CD4-positive, alpha-beta T cell treated with Interferon alpha-2 for 1 hour (primary cell): Measurements from ENCODE around the gene RMND1.
A peak's percentile ranks its signal among the peaks of the same experiment; 100 is the strongest.
"Not testable (repeated sequence)": the region's sequence is repeated elsewhere in the genome, so short reads cannot be mapped to it uniquely, and the experiment has no call there.

Experiments used
- DNase-seq, 2 donors: peaks; one replicate each; pipeline ENCODE4 v3.0.0-alpha.2; 2020 to 2022

RMND1 gene, protein sequence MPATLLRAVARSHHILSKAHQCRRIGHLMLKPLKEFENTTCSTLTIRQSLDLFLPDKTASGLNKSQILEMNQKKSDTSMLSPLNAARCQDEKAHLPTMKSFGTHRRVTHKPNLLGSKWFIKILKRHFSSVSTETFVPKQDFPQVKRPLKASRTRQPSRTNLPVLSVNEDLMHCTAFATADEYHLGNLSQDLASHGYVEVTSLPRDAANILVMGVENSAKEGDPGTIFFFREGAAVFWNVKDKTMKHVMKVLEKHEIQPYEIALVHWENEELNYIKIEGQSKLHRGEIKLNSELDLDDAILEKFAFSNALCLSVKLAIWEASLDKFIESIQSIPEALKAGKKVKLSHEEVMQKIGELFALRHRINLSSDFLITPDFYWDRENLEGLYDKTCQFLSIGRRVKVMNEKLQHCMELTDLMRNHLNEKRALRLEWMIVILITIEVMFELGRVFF

DNA sequence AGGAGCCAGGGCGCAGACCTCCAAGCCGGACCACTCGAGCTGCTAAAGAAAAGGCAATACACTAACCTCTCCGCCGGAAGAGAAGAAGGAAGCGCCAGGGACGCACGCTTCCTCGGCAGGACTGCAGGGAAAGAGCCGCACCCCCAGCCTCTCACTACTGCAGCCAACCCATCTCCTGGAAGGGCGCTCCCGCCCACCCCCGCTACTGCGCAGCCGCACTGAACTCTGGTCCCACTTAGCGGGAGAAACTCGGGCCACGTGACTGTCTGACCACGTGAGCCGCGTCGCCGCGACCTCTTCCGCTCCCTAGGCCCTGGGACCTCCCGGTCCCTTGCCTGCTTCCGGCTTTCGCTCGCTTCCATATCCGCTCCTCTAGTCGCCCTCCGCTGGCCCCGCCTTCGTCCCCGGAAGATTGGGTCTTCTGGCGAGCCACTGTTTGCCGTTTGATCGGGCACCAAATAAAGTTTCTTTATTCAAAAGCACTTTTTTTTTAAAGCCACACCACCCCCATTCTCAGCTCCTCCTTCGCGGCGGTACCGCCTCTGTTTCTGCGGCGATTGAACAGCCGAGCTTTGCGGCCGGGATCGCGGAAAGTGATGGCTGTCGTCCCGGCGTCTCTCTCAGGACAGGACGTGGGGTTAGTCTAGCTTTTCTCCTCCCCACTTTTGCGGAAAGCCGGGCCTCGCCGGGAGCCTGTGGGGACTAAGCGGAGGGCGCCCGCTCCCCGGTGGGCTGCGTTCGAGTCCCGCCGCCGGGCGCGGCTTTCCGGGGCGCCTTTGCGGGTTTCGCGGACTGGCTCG is at the start of gene RMND1:
Gene RMND1 (minus strand): TSS at position 177 of the 800 bp plus-strand sequence. CDS start 6,315 bp downstream, outside the sequence.
- DNase-seq: peak; percentile 99 to 100

DNA sequence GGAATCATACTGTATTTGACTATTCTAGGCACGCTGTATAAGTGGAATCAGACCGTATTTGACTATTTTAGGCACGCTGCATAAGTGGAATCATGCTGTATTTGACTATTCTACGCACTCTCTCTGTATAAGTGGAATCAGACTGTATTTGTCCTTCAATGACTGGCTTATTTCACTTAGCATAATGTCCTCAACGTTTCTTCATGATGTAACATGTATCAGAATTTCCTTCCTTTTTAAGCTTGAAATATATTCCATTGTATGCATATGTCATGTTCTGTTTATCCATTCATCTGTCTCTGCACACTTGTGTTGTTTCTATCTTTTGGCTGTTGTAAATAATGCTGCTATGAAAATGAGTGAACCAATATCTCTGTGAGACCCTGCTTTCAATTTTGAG is 47.6 kb upstream of the RMND1 start:
- DNase-seq: no peak

DNA sequence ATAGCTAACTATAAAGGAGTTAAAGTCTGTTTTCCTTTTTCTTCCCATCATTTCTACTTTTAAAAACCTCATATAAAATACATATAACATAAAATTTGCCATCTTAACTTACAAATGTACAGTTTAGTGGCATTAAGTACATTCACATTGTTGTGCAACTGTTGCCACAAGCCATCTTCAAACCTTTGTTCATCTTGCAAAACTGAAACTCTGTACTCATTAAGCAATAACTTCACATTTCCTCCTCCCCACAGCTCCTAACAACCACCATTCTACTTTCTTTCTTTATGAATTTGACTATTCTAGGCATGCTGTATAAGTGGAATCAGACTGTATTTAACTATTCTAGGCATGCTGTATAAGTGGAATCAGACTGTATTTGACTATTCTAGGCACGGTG is 46.4 kb upstream of the RMND1 start:
- no peak for DNase-seq

DNA sequence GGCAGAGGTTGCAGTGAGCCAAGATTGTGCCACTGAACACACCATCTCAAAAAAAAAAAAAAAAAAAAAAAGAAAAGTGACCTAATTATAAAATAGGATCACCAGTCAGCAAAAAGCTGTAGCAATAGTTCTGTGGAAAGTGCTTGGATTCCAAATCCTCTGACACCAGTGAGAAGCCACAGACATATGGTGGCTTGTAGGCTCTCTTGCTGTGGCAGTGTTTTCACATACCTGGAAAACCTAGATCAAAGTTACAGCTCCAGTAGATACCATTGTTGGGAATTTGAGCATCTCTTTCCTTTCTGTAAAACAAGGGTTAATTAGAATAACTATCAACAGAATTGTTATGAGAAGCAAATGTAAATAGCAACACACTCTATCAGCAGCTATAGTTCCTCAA is 46.0 kb upstream of the RMND1 start:
- DNase-seq: no peak

DNA sequence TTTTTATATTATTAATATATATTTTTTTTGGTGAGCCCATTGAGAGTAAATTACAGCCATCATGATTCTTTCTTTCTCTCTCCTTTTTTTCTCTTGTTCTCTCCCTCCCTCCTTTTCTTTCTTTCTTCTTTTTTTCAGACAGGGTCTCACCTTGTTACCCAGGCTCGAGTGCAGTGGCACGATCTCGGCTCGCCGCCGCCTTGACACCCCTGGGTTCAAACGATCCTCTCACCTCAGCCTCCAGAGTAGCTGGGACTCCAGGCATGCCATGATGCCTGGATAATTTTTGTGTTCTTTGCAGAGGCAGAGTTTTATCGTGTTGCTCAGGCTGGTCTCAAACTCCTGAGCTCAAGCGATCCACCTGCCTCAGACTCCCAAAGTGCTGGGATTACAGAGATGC is 43.5 kb upstream of the RMND1 start:
- DNase-seq: no peak

DNA sequence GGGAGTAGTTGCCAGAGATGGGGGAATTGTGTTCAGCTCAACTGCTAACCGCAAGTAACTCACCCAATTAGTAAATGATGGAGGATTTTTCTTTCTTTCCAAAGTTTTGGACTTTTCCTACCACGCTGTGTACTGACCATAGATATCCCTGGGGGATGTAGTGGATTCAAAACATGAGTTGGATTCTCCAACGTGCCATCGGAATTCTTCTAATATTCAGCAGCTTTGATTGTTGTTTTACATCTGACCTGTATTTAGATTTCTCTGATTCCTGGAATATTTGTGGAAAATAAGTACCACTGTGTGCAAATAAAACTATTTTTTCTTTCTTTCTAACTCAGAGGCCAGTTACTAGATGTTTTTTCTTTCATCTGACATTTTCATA is 43.0 kb upstream of the RMND1 start:
- no peak for DNase-seq

DNA sequence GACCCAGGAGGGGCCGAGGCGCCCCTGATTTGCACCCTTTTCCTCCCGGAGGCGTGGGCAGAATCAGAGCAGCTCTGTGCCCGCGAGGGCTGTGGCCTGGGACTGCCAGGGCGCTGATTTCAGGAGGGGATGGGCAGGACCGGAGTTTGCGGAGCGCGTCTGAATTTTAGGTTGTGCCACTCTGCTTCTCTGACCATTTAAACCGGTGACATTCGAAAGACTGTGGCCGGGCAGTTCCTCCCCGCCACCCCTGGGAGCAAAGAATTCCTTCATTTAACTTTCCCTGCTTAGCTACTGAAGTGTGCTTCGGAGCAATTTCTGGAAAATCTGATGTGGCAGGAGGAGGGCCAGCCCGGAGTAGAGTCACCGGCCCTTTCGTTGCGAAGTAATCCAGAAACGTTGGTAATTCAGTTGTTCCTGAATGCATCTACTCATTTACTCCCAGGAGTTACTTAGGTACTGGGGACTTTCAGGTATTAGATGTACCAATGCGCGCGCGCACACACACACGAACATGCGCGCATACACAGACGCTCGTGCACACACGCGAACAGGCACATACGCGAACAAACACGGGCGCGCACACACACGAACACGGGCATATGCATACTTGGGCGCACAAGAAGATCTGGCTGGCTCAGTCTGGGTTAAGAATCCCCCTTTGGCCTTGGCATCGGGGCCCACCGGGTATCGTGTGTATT is 42.5 kb upstream of the RMND1 start:
- peak in 1 of 2 donors; percentile 32 for DNase-seq

DNA sequence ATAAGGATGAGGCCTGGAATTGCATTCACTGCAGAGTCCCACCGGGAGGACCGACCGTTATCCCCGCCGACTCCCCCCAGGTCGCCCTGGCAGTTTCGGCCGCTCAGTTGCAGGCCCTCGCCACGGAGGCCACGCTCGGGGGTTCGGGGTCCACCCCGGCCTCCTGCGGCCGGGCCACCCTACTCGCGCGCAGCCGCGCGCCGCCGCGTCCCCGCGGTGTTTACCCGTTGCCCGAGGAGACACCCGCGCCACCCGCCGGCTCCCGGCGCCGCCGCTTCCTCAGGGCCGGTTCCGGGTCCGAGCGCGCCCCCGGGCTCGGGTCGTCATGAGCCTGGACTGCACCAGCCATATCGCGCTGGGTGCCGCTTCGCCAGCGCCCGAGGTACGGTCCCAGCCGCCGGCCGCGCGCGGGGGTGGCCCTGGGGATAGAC is 41.9 kb upstream of the RMND1 start, which contains the start of gene CCDC170:
Gene CCDC170 (plus strand): TSS at position 214 of the 431 bp plus-strand sequence. CDS start 112 bp downstream, at position 326.
- DNase-seq: peak; percentile 5 to 24

DNA sequence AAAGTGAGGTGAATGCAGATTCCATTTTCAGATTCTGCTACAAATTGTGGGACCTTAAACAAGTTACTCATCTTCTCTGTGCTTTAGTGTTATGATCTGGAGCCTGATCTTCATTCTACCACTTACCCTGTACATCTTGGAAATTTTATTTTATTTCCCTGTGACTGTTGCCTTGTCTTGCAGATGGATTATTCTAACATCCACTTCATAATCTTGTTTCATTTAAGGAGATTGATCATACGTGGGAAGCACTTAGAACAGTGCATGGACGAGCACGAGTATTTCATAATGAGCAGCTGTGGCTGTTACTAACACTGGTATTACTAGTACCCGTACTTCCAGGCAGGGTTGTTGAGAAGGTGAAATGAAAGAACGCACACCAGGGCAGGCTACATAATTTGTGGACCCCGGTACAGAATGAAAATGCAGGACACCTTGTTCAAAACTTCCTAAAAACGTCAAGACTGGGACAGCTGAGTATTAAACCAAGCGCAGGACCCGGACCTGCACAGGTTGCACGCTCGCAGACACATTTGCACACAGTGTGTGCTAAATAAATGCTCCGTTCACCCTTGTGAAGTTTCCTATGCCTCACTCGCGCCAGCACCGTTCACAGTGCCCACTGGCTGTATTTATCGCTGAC is 41.4 kb upstream of the RMND1 start:
- DNase-seq: no peak

DNA sequence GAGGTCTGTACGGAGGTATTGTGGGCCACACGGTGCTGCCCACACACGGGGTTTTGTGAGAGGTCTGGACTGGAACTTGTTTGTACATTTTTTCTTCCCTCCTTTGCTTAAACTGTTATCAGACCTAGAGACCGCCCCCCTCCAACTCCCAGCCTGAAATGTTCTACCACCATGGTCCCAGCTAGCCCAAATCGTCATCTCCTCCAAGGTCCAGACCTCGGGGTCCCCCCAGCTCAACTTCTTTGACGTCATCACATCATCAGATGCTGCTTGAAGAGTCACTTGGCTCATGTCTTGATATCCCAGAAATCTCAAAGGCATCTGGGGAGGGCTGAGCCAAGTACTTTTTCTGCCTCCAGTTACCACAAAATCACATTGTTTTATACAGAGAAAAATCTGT is 39.1 kb upstream of the RMND1 start:
- DNase-seq: no peak

DNA sequence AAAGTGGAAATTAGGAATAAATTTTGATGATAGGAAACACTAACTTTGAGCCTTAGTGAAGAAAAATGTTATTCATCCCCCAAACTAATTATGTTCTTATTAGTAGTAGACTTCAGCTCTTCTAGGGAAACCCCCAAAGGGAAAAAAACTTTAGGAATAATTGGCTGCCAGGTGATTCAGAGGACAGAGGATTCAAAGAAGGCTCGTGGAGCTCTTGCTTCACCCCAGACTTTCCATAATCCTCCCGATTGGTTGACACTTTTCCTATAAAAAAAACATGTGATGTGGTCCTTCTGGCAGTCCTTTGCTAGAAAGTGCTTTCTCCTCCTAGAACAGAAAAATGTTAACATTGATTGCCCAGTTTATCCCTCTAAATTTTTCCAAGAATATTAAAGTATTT is 36.3 kb upstream of the RMND1 start:
- DNase-seq: no peak

DNA sequence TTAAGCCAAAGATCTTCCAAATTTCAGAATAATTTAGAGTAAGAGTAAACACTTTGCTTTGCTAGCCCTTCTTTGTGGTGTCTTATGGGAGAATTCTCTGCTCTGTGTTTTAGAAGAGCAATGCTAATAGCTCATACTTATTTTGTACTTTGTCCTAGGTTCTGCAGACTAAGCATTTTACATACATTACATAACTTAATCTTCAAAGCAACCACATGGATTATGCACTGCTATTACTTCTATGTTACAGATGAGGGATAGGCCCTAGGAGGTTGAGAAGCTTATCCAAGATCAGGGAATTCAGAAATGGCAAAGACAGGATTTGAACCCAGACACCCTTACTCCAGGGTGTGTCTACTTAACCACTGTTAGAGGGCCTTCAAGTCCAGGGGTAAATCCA is 32.1 kb upstream of the RMND1 start:
- DNase-seq: no peak

DNA sequence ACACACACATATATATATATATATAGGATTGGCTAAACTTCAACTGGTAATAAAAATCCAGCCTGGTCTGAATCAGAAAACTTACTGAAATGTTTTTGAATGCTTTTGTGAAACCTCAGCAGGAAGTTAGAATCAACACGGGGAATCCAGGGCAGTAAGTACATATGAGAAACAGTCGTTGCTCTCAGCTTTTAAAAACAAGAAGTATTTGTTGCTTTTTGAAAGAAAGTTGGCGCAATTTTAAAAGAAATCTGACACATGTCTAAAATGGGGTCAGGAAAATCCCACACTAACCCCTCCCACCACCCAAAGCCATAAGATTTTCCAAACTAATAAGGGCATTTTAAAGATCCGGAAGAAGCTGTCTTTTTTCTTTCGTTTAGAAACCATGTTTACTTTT is 30.4 kb upstream of the RMND1 start:
- DNase-seq: peak in 1 of 2 donors; percentile 50

DNA sequence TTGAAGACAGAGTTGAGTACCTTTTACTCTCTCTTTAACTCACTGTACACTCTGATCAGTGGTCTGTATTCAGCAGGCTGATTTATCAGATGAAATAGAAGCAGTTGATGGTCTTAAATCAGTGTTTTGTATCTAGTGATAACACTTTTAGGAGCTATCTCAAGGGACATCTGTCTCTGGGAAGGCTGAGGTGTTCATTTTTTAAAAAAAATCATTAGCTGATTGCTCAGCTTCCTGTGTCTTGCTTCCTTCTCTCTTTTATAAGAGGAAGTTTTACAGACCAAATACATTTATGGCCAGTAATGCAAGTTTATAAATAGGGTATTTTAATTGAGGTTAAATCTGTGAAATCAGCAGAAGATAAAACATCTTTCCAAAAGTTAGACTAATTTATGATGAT is 29.9 kb upstream of the RMND1 start:
- peak in 1 of 2 donors; percentile 6 for DNase-seq

DNA sequence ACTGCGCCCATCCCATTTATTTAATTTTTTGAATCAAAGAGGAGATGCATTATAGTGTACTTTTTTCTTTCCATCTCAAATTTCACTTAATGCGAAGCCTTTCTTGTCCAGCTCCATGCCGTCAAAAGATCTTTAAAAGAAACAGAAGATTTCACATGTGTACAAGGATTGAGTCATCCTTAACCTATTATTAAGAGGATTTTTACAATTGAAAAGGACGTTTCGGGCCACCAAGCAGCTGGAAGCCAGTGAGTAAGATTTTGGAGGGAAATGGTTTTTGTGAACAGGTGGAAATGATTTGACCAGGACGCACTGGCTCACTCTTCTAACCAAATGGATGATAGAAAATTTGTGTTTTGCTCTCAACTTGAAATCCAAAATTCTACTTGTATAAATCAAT is 26.7 kb upstream of the RMND1 start:
- DNase-seq: no peak

DNA sequence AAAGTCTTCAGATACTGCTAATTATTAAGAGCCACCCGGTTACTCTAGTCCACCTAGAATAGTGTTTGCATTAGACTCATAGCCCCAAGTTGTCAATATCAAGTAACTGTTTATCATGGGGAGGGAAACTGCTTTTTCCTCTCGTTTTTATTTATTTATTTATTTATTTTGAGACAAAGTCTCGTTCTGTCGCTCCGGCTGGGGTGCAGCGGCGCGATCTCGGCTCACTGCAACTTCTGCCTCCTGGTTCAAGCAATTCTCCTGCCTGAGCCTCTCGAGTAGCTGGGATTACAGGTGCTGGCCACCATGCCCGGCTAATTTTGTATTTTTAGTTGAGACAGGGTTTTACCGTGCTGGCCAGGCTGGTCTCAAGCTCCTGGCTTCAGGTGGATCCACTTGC is 25.8 kb upstream of the RMND1 start:
- DNase-seq: no peak

DNA sequence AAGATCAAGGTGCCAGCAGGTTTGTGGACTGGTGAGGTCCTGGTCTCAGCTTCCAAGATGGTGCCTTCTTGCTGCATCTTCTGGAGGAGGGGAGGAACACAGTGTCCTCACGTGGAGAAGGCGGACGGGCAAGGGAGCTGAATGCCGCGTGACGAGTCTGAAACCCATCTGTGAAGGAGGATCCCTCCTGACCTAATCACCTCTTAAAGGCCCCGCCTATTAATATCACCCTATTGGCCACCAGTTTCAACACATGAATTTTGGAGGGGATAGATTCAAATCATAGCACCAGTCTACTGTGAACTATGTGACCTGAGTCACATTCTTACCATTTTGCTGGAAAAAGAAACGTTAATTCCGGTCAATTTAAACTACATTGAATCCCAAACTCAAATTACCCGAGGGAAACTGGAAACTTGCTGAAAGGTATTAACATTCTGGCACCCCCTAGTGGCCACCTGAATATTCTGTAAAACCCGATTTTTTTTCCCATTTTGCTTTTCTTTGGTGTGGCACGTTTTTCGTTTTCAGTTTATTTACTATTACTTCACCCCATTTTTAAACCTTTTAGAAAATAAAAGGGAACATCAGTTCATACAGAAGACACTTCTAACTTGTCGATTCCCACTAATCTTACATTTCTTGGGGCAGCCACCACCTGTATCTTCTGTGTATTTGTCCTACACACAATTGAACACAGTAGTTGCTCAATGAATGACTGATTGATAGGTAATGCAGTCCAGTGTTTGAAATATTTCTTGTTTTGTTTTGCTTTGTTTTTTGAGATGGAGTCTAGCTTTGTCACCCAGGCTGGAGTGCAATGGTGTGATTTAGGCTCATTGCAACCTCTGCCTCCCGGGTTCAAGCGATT is 24.0 kb upstream of the RMND1 start:
- DNase-seq: peak; percentile 26 to 61

DNA sequence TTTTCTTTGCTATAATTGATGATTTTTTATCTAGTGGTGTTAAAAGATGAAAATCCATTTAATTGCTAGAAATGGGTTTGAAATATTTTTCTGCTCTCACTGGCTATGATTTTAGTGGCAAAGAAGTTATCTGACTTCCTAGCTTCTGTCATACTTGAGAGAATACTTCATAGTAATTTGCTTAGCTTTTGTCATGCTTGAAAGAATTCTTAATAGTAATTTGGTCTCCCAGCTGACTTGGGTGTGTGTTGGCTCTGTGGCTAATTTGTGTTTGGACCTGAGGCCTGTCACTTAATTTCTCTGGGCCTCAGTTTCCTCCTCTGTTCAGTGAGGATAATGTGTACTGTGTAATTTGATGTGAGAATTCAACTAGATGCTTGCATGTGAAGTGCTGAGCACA is 12.8 kb upstream of the RMND1 start:
- no peak for DNase-seq

DNA sequence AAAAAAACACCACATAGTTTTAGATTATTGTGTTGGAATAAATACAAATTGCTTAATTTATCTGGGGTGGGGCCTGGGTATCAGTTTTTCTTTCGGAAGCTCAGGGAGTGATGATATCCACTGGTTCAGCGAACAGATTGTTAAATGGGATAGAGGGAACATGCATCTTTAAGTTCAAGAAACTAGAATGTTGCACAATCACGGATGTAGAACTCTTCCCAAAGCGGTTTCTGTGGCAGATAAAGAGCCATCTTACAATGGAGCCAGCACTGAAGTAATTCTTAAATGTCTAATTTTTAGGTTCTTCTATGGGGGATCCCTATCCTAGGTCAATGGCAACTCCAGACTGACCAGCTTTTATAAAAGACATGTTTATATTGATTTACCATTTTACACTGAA is 9.7 kb upstream of the RMND1 start:
- DNase-seq: no peak

DNA sequence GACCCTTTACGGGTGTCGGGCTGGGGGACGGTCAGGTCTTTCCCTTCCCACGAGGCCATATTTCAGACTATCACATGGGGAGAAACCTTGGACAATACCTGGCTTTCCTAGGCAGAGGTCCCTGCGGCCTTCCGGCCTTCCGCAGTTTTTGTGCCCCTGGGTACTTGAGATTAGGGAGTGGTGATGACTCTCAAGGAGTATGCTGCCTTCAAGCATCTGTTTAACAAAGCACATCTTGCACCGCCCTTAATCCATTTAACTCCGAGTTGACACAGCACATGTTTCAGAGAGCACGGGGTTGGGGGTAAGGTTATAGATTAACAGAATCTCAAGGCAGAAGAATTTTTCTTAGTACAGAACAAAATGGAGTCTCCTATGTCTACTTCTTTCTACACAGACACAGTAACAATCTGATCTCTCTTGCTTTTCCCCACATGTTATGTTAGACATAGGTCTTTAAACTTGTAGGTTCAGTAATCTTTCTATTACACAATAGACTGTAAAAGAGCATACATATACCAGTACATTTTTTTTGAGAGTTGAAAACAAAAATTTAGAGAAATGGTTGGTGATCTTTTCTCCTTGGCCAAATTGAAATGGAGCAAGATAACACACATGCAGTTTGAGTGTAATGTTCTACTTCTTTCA is 3.9 kb upstream of the RMND1 start:
- not testable (repeated sequence) for DNase-seq

DNA sequence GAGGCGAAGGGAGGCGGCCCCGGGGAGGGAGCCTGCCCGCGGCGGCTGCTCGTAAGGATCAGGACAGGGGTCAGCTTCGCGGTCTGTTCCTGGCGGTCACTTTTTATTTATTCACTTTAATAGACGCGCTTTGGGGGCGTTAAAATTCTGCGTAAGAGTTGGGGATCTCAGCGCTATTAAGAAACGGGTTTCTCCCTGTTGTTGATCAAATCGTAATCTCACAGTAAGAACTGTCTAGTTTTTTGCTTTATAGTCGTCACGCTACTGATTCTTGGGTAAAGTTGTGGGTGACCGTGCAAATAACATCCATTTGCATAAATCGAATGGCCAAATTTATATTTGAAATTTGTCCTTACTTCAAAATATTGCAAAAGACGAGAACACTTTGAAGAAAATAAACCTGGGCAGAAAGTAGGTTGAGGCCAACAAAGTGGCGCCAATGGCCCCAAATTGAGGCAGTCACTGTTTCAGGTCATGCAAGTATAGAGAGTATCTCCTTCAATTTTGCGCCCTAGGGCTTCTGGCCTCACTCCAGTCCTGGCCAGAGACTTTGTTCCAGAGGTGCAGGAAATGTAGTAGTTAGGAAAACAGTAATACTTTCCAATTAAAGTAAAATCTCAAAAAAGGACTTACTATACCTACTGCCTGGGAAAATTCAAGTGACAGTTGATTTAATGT is 963 bp upstream of the RMND1 start:
- no peak for DNase-seq
